Gastrocnemius medialis (tissue), 4 donors: Measurements from ENCODE around the gene CABP5. TPM values are rescaled to one million over a fixed set of nuclear protein-coding genes. Genes with fewer than 3 reads are reported as not detected.
"Not testable (repeated sequence)": the region's sequence is repeated elsewhere in the genome, so short reads cannot be mapped to it uniquely, and the experiment has no call there.

Source experiments
- ATAC-seq, 2 donors: fragments of 150-250 bp; one replicate each; pipeline ENCODE4 v1.9.1; 2016
- DNase-seq, 2 donors: peaks; one replicate each; pipeline ENCODE4 v3.0.0-alpha.2; 2019
- H3K27ac ChIP-seq, 4 donors: fragments of 200-600 bp; sonication (generic); 1 replicate in 1 of 4; 2 replicates in 3 of 4; pipeline ENCODE4 v1.5.1; 2016 to 2018; ENCODE audit warnings: mild to moderate bottlenecking in 2 of 4, moderate library complexity in 1 of 4
- H3K27me3 ChIP-seq, 3 donors: fragments of 200-600 bp; sonication (generic) in 2 of 3; 1 replicate in 1 of 3; 2 replicates in 2 of 3; pipeline versions ENCODE4 v1.5.1 to v1.6.0; 2016 to 2019; ENCODE audit warnings: mild to moderate bottlenecking in 1 of 3, moderate library complexity in 1 of 3
- H3K36me3 ChIP-seq, 2 donors: fragments of 200-600 bp; sonication (generic) in 1 of 2; one replicate each; pipeline ENCODE4 v1.5.1; 2017 to 2018
- H3K4me1 ChIP-seq, 2 donors: fragments of 200-600 bp; sonication (generic) in 1 of 2; one replicate each; pipeline ENCODE4 v1.5.1; 2016 to 2017; ENCODE audit warnings: mild to moderate bottlenecking in 2 of 2
- H3K4me3 ChIP-seq, 4 donors: fragments of 200-600 bp; sonication (generic) in 3 of 4; 1 replicate in 1 of 4; 2 replicates in 3 of 4; pipeline ENCODE4 v1.5.1; 2016 to 2019; ENCODE audit warnings: mild to moderate bottlenecking in 2 of 4
- H3K9me3 ChIP-seq, 3 donors: fragments of 200-600 bp; sonication (generic) in 2 of 3; 1 replicate in 1 of 3; 2 replicates in 2 of 3; pipeline ENCODE4 v1.5.1; 2016 to 2019
- POLR2A ChIP-seq, 2 donors: fragments of 450-650 bp; IDR thresholded peaks; one replicate each; pipeline ENCODE4 v1.6.1; 2017; ENCODE audit warnings: antibody characterized with exemption in 2 of 2, mild to moderate bottlenecking in 2 of 2, moderate library complexity in 2 of 2
- in situ Hi-C, 4 donors: fragments of 200-750 bp; cut with MboI; loops; one replicate each; pipeline versions ENCODE4 v1.15.0 to v1.8.0; 2017; ENCODE audit warnings: low sequenced_read_pairs in 4 of 4
- intact Hi-C: fragments of 100-400 bp; cut with DNase I; formaldehyde crosslinking; loops from one replicate; pipeline ENCODE4 v1.15.1; 2023; ENCODE audit warnings: low total_unique reads
- total RNA-seq, 4 donors: library from RNA; depleted of rRNA; stranded (reverse); fragments of >200 nt; gene quantifications; one replicate each; pipeline versions ENCODE4 v1.1.0 to v1.2.3, GENCODE V29; 2016
- TF ChIP-seq, protein P1 (sequence below), 5 experiments: fragments of 450-650 bp in 3 of 5; fragments of 200-600 bp in 2 of 5; sonication (generic) in 2 of 5; IDR thresholded peaks in 4 of 5; conservative IDR thresholded peaks in 1 of 5; 1 replicate in 4 of 5; 2 replicates in 1 of 5; pipeline ENCODE4 v1.5.1; 2016 to 2019; ENCODE audit warnings: antibody characterized with exemption in 5 of 5, mild to moderate bottlenecking in 3 of 5, moderate library complexity in 3 of 5

The CABP5 gene
- total RNA-seq, result not detected

DNA sequence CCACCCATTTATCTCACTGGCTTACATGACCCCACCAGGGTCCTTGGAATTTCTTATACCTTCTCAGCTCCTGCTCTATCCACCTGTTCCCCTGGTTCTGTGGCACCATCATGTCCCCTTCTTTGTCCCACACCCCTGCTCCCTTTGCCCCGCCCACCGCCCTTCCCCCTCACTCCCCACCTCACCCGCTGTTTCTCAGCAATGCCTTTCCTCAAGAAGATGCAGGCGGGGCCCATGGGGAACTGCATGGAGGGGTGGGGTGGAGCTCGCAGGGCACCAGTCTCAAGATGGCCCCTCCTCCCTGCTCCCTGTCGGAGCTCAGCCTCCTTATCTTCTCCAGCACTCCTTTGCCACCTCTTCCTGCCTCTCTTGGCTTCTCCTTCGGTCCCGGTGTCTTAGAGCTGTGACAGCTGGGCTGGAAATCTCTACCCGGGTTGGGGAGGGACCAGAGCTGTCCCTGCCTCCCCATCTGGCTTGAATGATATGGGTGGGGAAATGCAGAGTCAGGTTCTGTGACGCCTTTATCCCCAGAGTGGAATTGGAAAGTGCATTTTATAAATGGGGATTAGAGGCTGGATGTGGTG lies at the start of gene CABP5:
Gene CABP5, minus strand, starts transcription at position 405 of the 584 bp plus-strand sequence. Its CDS starts 157 bp downstream, at position 248.
- H3K4me1 ChIP-seq, result no peaks in the 10 kb centered on the region
- TF ChIP-seq POLR2A (IDR thresholded peaks at IDR 0.05), result no peak
- TF ChIP-seq, protein P1, sequence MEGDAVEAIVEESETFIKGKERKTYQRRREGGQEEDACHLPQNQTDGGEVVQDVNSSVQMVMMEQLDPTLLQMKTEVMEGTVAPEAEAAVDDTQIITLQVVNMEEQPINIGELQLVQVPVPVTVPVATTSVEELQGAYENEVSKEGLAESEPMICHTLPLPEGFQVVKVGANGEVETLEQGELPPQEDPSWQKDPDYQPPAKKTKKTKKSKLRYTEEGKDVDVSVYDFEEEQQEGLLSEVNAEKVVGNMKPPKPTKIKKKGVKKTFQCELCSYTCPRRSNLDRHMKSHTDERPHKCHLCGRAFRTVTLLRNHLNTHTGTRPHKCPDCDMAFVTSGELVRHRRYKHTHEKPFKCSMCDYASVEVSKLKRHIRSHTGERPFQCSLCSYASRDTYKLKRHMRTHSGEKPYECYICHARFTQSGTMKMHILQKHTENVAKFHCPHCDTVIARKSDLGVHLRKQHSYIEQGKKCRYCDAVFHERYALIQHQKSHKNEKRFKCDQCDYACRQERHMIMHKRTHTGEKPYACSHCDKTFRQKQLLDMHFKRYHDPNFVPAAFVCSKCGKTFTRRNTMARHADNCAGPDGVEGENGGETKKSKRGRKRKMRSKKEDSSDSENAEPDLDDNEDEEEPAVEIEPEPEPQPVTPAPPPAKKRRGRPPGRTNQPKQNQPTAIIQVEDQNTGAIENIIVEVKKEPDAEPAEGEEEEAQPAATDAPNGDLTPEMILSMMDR (IDR thresholded peaks at IDR 0.05 in 4 of 5, conservative IDR thresholded peaks at IDR 0.05 in 1 of 5), result no peak
- H3K27me3 ChIP-seq, result no peaks in the 10 kb centered on the region
- no peak for ATAC-seq
- H3K36me3 ChIP-seq, result peaks cover 0 to 15% of the 10 kb centered on the region in 2 donors
- in situ Hi-C loops, result no loop called here
- no peaks in the 10 kb centered on the region for H3K9me3 ChIP-seq
- DNase-seq, result no peak
- intact Hi-C loops, result no loop called here
- no peak within 1 kb of the TSS for H3K4me3 ChIP-seq
- no peak within 1 kb of the TSS for H3K27ac ChIP-seq

DNA sequence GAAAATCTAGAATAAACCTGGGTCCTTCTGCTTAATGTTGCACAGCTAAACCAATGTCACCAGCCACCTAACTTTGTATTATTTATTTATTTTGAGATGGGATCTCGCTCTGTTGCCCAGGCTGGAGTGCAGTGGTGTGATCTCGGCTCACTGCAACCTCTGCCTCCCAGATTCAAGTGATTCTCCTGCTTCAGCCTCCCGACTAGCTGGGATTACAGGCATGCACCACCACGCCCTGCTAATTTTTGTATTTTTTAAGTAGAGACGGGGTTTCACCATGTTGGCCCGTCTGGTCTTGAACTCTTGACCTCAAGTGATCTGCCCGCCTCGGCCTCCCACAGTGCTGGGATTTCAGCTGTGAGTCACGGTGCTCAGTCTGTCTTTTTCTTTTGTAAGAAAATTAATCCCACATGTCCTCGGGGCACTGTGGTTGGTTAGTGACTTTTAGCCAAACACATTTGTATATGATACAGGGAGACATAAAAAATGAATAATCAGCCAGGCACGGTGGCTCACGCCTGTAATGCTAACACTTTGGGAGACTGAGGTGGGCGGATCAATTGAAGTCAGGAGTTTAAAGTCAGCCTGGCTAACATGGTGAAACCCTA lies 47.3 kb upstream of the CABP5 start:
- H3K27me3 ChIP-seq, H3K27ac ChIP-seq, DNase-seq, H3K9me3 ChIP-seq, intact Hi-C loops, ATAC-seq, H3K4me1 ChIP-seq, in situ Hi-C loops, H3K4me3 ChIP-seq: not testable (repeated sequence)
- H3K36me3 ChIP-seq, result peaks cover 3 to 70% of the 10 kb centered on the region in 2 donors

GRCh38 chr19:48090281-48090802 lies 46.5 kb upstream of the CABP5 start:
- DNase-seq (no peak), ATAC-seq (no peak)
- Histone ChIP-seq H3K4me3 (no peak overlapping the region), H3K36me3 (peaks cover 3 to 61% of the 10 kb centered on the region in 2 donors), H3K27ac (no peak overlapping the region), H3K27me3 (no peaks in the 10 kb centered on the region), H3K4me1 (no peaks in the 10 kb centered on the region), H3K9me3 (no peaks in the 10 kb centered on the region)
- intact Hi-C loops, result no loop called here
- in situ Hi-C loops, result no loop called here
- TF ChIP-seq POLR2A (IDR thresholded peaks at IDR 0.05), result no peak
- TF ChIP-seq, protein P1 (IDR thresholded peaks at IDR 0.05 in 4 of 5, conservative IDR thresholded peaks at IDR 0.05 in 1 of 5), result no peak

DNA sequence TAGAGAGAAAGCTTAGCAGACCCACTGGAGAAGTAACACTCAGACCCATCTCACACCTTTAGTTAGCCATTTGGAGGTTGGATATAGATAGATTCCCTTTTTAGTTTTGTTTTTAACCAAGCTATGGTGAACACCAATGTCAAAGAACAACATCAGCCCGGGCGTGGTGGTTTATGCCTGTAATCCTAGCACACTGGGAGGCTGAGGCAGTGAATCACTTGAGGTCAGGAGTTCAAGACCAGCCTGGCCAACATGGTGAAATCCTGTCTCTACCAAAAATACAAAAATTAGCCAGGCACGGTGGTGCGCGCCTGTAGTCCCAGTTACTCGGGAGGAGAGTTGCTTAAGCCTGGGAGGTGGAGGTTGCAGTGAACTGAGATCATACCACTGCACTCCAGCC lies 45.1 kb upstream of the CABP5 start:
- in situ Hi-C loops, H3K27ac ChIP-seq: not testable (repeated sequence)

DNA sequence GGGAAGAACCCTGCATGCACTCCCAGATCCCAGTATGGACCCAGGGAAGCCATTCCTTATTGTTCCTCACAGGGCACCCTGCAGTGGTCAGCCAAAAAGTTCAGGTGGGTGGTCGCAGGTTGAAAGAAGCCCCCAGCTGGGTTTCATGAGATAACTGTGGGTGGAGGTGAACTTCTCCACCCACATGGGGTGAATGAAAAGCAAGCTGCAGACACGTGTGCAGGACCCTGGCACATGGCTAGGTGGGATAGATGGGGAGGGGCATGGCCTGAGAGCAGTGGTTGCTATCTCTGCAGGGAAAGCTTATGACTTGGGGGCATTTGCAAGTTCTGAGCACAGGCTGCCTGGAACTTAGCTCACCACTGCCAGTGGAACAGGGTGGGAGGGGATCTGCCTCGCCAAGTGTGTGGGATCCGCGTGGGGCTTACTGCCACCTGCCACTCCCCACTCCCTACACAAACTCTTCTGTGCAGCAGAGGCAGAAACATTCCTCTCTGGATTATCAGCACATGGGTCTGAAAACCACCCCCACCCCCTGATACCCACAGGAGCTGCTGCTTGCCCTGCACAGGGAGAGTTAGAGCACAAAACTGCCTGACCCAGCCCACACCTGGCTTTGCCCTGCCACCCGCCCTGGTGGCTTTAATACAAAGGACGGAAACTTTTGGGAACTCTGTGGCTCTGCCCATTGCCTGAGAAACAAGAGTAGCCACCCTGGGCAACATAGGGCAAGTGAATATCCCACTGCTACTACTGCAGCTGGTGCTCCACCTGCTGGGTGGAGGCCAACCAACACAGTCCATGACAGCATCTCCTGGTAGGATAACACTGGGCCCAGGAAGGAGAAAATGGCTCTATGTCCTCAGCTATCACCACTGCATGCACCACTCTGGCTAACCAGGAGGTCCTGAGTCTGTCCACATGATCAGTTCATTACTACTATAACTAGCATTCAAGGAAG lies 42.3 kb upstream of the CABP5 start:
- no peaks in the 10 kb centered on the region for H3K9me3 ChIP-seq
- H3K27me3 ChIP-seq, result no peaks in the 10 kb centered on the region
- H3K4me3 ChIP-seq, result no peak overlapping the region
- intact Hi-C loops, result no loop called here
- ATAC-seq (no peak), DNase-seq (no peak)
- TF ChIP-seq, protein P1 (IDR thresholded peaks at IDR 0.05 in 4 of 5, conservative IDR thresholded peaks at IDR 0.05 in 1 of 5), result no peak
- TF ChIP-seq POLR2A (IDR thresholded peaks at IDR 0.05), result no peak
- in situ Hi-C loops, result no loop called here
- H3K36me3 ChIP-seq, result peaks cover 0 to 30% of the 10 kb centered on the region in 2 donors
- H3K4me1 ChIP-seq, result peaks cover 0 to 9% of the 10 kb centered on the region in 2 donors
- no peak overlapping the region for H3K27ac ChIP-seq

More for the DNA sequence above, 45.1 kb upstream of the CABP5 start:
- H3K36me3 ChIP-seq, result peaks cover 3 to 48% of the 10 kb centered on the region in 2 donors
- H3K9me3 ChIP-seq, H3K27me3 ChIP-seq, DNase-seq, H3K4me1 ChIP-seq, H3K4me3 ChIP-seq, ATAC-seq, intact Hi-C loops: not testable (repeated sequence)
